A172 (cell line): ENCODE results near the gene BMPR1B. TPM values are rescaled to one million over a fixed set of nuclear protein-coding genes. Genes with fewer than 3 reads are reported as not detected.

Source experiments
- DNase-seq: peaks from one replicate; pipeline ENCODE4 v3.0.0-alpha.2; 2015; ENCODE audit warnings: low spot score
- total RNA-seq: library from RNA; depleted of rRNA; stranded (reverse); fragments of >200 nt; shearing (Covaris generic); gene quantifications from 2 replicates; pipeline ENCODE4 v1.2.3, GENCODE V29; 2014; rRNA removed

BMPR1B gene
- total RNA-seq: 0.05 TPM in 1 of 2 replicates, not detected in the other

- no peak for DNase-seq
Measured at GRCh38 chr4:94757192-94758140, at the start of gene BMPR1B. TSS of gene BMPR1B (plus strand) at chr4:94757955. CDS start at chr4:95104425, 346,470 bp downstream.

GRCh38 chr4:94711635-94712034, 46.1 kb upstream of the BMPR1B start:
- no peak for DNase-seq

DNA sequence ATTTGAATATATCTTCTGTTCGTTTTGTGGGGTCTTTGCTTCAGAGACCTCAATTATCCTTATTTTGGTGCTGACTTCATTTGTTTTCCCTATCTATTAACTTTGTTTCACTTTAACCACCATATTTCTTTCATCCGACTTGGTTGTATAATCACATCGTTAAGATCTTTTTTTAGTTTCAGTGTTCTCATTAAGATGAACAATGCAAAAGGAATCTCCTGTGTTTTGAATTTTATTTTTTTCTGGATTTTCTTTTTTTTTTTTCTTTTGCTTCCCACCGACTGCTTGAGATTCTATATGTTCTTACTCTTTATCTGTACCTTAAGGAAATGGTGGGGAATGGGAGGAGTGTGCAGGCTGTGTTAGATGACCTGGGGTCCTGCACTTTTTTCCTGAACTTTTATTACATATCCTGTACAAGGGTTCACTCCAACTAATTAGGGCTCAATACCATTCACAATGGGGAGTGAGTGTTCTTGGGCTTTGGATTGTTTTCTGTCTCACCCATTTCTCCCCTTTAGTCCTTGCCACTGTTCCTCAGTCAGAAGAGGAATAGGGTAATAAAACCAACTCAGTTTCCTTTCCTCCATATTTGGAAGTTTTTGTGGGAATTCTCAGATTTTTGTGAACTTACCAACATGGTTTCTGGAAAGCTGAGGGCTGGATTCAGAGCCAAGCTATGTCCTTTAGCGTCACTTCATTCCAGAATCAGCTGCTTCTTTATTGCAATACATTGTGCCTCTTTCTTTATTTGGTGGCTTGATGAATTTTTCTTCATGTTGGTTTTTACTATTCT, 43.2 kb upstream of the BMPR1B start:
- no peak for DNase-seq

DNA sequence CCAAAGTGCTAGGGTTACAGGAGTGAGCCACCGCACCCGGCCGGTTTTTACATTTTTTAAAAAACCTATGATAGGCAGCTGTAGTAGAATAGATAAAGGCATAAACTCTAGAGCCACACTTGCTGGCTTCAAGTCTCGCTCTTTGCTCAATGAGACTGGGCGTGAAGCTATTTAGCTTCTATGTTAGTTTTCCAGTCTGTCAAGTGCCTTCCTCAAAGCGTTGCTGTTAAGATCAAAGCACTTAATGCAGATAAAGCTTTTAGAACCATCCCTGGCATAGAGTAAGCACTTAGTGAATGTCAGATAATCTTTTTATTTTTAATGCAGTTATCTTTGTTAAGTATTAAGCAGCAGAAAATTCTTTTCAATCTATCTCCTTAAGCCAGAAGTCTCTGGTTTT, 42.0 kb upstream of the BMPR1B start:
- no peak for DNase-seq

GRCh38 chr4:94721310-94721709, 36.4 kb upstream of the BMPR1B start:
- no peak for DNase-seq

GRCh38 chr4:94722270-94722669, 35.5 kb upstream of the BMPR1B start:
- DNase-seq: no peak

DNA sequence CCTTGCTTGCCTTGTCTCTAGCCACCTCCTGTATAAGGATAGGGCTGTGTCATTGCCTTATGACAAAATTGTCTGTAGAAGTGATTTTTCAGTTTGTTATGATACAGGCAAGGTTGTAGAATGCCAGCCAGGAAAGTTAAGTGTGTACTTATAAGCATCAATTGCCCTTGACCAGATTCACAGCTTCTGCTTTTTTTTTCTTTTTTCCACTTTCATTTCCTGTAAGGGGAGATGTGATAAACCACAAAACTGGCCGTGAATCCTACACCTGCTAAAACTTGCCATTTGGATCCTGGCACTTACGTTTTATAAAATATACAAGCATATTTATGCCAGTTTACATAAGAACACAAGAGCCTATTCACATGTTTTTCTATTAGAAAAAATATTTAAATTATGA, 35.0 kb upstream of the BMPR1B start:
- DNase-seq: no peak

DNA sequence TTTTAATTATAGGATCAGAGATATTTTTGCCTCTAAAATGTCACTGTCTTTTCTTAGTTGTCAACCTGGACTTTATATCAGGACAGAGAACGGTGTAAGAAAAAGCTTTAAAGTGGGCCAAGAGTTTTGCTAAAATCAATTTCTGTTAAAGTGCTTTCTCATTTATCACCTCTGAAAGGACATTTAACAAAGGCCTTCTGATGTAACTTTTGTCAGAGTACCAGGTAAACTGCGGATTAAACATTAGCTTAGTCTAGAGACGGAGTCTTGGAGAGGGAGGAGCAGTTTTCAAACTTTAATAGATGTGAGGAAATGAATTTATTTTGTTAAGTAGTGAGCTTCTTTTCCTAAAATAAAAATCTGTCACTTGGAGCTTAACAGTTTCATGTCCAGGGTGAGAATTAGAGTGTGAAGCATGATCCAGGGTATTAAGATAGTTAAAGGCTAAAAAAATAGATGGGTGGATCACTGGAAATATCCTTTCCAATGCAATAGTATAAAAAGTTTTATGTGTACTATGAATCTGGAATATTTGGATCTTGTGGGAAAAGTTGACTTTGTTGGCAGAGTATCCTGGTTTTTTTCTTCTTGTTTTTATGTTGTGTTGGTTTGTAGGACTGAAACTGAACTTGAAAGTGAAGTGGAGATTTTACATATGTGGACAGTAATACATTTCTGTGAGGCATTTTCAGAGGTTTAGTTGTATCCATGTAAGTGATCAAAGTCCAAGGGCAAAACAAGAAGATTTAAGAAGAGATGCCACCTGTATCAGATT, 33.6 kb upstream of the BMPR1B start:
- no peak for DNase-seq

- no peak for DNase-seq
Measured at GRCh38 chr4:94726524-94727123, 31.1 kb upstream of the BMPR1B start.

GRCh38 chr4:94728056-94728766, 29.5 kb upstream of the BMPR1B start:
- no peak for DNase-seq

DNA sequence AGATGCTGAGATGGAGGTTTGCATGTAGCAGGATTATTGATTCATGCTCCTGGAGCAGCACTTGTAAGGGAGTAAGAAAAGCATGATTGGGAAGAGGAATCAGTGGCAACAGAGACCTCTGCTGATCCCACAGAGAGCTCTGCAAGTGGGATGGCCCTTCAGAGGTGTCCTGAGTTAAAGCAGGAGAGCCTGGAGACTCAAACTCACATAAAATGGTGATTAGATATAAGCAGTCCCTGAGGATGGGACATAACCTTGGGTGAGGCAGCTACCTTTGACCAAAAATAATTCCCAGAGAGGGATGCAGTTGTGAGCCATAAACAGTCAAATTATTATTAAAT, 25.4 kb upstream of the BMPR1B start:
- DNase-seq: no peak

GRCh38 chr4:94739741-94740140, 18.0 kb upstream of the BMPR1B start:
- no peak for DNase-seq

DNA sequence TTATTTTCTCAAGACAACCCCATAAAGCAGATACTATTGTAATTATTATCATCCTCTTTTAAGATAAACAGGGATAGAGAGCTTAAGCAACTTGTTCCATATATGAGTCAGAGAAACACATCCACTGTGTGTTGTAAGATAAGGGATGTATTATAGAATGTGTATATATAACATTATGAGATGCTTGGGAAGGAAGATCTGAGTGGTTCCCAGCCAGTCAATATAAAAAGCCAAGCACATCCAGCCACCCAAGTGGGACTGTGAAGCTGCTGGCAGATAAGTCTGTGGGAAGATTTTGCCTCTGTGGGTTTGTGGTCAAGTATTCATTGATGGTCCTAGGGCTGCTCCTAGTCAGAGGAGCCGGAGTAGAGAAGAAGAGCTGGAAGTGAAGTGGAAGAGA, 16.5 kb upstream of the BMPR1B start:
- DNase-seq: no peak

DNA sequence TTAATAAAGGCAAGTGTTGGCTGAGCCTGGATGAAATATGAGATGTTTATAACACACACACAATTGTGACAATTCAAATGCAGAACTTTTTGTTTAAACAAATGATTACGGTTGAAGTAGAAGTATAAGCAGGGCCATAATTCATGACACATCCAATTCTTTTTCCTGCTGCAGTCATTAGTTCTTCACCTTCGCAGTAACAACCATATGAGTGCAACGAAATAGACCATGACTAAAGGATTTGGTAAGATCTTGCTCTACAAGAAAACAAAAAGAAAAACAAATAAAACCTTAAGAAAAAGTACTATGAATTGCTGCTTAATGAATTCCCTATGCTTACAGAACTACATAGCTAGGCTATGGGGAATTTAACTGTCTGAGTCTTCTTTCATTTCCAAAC, 13.9 kb upstream of the BMPR1B start:
- no peak for DNase-seq

- no peak for DNase-seq
Measured at GRCh38 chr4:94744850-94745249, 12.9 kb upstream of the BMPR1B start.

- DNase-seq: no peak
Measured at GRCh38 chr4:94746746-94747145, 11.0 kb upstream of the BMPR1B start.

DNA sequence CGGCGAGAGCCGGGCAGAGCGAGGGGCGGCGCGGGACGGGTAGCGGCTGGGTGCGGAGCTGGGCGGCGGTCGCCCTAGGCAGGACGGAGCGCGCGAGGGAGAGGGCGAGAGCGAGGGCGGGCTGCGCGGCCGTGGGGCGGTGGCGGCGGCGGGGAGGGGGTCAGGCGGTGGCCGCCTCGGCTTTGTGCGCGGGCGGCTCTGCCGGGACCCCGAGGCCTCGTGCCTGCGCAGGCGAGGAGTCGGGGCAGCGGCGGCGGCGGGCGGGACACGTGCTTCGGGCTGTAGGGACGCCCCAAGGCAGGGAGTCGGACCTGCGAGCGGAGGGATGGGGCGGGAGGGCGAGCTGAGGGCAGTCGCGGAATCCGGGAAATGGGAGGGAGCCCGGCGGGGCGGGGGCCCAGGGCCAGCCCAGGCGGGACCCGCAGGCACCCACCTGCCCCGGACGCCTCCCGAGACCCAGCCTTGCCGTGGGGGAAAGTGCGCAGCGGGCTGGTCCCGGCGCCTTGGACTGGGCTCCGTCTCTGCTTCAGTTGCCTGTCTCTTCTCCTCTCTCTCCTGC, 465 bp downstream of the BMPR1B start:
- DNase-seq: no peak

- no peak for DNase-seq
Measured at GRCh38 chr4:94758700-94759399, 1.1 kb downstream of the BMPR1B start.

GRCh38 chr4:94759767-94760211, 2.0 kb downstream of the BMPR1B start:
- no peak for DNase-seq

DNA sequence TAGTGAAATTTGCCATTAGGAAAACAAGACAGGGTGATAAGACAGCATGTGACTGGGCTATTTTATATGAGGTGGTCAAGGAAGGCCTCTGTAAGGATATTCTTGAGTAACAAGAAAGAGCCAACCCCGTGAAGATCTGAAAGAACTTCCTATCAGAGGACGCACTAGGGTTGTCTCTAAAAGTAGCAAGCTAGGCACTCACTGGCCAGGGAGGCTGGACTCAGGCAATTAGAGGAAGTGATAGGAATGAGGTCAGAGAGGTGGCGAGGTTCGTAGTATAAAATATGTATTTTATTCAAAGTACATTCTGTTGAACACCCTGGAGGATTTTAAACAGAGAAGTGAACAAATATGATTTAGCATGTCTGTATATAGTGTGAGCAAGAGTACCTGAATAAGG, 4.6 kb downstream of the BMPR1B start:
- no peak for DNase-seq
